ENCODE measurements around the gene SLC10A7. TPM values are rescaled to one million over a fixed set of nuclear protein-coding genes. Genes with fewer than 3 reads are reported as not detected.

The SLC10A7 gene
- total RNA-seq, 4 donors from 2014 or later, result 5.6 to 12.8 (median 6.8) TPM

- ATAC-seq, result no peak
- WGBS, 2 donors (ENCODE audit: low coverage in 1 of 2), result 91 to 100% methylated on average over 1 to 5 of the region's 5 CpGs
- no peak for TF ChIP-seq EP300 (IDR thresholded peaks at IDR 0.05)
- TF ChIP-seq CTCF (IDR thresholded peaks at IDR 0.05), result no peak
- no peak for TF ChIP-seq POLR2A (IDR thresholded peaks at IDR 0.05)
- no peak for TF ChIP-seq POLR2AphosphoS5 (IDR thresholded peaks at IDR 0.05)
These were observed 248.4 kb downstream of the SLC10A7 start for GRCh38 chr4:146273204-146273901.

GRCh38 chr4:146271466-146271865 is 250.3 kb downstream of the SLC10A7 start:
- TF ChIP-seq POLR2AphosphoS5 (IDR thresholded peaks at IDR 0.05) (no peak), EP300 (IDR thresholded peaks at IDR 0.05) (no peak), CTCF (IDR thresholded peaks at IDR 0.05) (no peak), POLR2A (IDR thresholded peaks at IDR 0.05) (no peak)
- WGBS, 2 donors (ENCODE audit: low coverage in 1 of 2), result 96 to 100% methylated on average over 3 of the region's 3 CpGs
- Histone ChIP-seq H3K4me3 (no peak overlapping the region), H3K4me1 (no peaks in the 10 kb centered on the region), H3K36me3 (no peaks in the 10 kb centered on the region), H3K27me3 (no peaks in the 10 kb centered on the region), H3K9me3 (no peaks in the 10 kb centered on the region), H3K27ac (no peak overlapping the region)
- no peak for ATAC-seq

More at GRCh38 chr4:146273204-146273901, 248.4 kb downstream of the SLC10A7 start:
- Histone ChIP-seq H3K4me3 (no peak overlapping the region), H3K27ac (no peak overlapping the region), H3K36me3 (no peaks in the 10 kb centered on the region), H3K27me3 (no peaks in the 10 kb centered on the region), H3K4me1 (no peaks in the 10 kb centered on the region), H3K9me3 (no peaks in the 10 kb centered on the region)

GRCh38 chr4:146269228-146269653 is 252.5 kb downstream of the SLC10A7 start:
- Histone ChIP-seq H3K36me3 (no peaks in the 10 kb centered on the region), H3K27me3 (no peaks in the 10 kb centered on the region), H3K27ac (no peak overlapping the region), H3K4me1 (no peaks in the 10 kb centered on the region), H3K4me3 (no peak overlapping the region), H3K9me3 (no peaks in the 10 kb centered on the region)
- WGBS, 2 donors (ENCODE audit: low coverage in 1 of 2), result 62 to 63% methylated on average over 2 of the region's 2 CpGs
- ATAC-seq, result no peak
- TF ChIP-seq CTCF (IDR thresholded peaks at IDR 0.05), result no peak
- TF ChIP-seq EP300 (IDR thresholded peaks at IDR 0.05), result no peak
- no peak for TF ChIP-seq POLR2AphosphoS5 (IDR thresholded peaks at IDR 0.05)
- TF ChIP-seq POLR2A (IDR thresholded peaks at IDR 0.05), result no peak

- no peaks in the 10 kb centered on the region for H3K27me3 ChIP-seq
- peaks cover 0 to 1% of the 10 kb centered on the region in 2 donors for H3K36me3 ChIP-seq
- no peaks in the 10 kb centered on the region for H3K4me1 ChIP-seq
- TF ChIP-seq EP300 (IDR thresholded peaks at IDR 0.05), result no peak
- H3K9me3 ChIP-seq, result no peaks in the 10 kb centered on the region
- H3K4me3 ChIP-seq, result no peak overlapping the region
- 45 to 49% methylated on average over 4 to 5 of the region's 5 CpGs for WGBS, 2 donors (ENCODE audit: low coverage in 1 of 2)
- ATAC-seq, result peak; percentile 67
- H3K27ac ChIP-seq, result no peak overlapping the region
These were observed 253.9 kb downstream of the SLC10A7 start for GRCh38 chr4:146267826-146268225.

GRCh38 chr4:146265950-146266490 is 255.7 kb downstream of the SLC10A7 start:
- 90 to 100% methylated on average over 1 to 2 of the region's 2 CpGs for WGBS, 2 donors (ENCODE audit: low coverage in 1 of 2)
- TF ChIP-seq CTCF (IDR thresholded peaks at IDR 0.05), result no peak
- TF ChIP-seq EP300 (IDR thresholded peaks at IDR 0.05), result no peak
- no peak for TF ChIP-seq POLR2AphosphoS5 (IDR thresholded peaks at IDR 0.05)
- TF ChIP-seq POLR2A (IDR thresholded peaks at IDR 0.05), result no peak
- Histone ChIP-seq H3K9me3 (no peaks in the 10 kb centered on the region), H3K4me3 (no peak overlapping the region), H3K27me3 (no peaks in the 10 kb centered on the region), H3K27ac (no peak overlapping the region), H3K4me1 (no peaks in the 10 kb centered on the region), H3K36me3 (peaks cover 0 to 4% of the 10 kb centered on the region in 2 donors)
- ATAC-seq, result no peak
